Activated T-helper 2 cell treated with anti-CD3 and anti-CD28 coated beads, Interferon-gamma antibody, Interleukin-2, Interleukin-4, amounts not matched to agents 10 μg/mL and 5 μg/mL and 100 μg/mL, durations not matched to agents 14 hours and 24 hours and 36 hours (primary cell): ENCODE data around the gene TOMM20L. TPM values are rescaled to one million over a fixed set of nuclear protein-coding genes. Genes with fewer than 3 reads are reported as not detected.
"Not testable (repeated sequence)": the region's sequence is repeated elsewhere in the genome, so short reads cannot be mapped to it uniquely, and the experiment has no call there.

Experiments
- DNase-seq: peaks from one replicate; pipeline ENCODE4 v3.0.0; 2021; ENCODE audit warnings: low spot score
- H3K27ac Mint-ChIP-seq: one replicate; pipeline ENCODE4 v1.8.0; 2021; ENCODE audit warnings: mixed read lengths
- H3K27me3 Mint-ChIP-seq: one replicate; pipeline ENCODE4 v1.8.0; 2021; ENCODE audit warnings: low read depth, mixed read lengths
- H3K36me3 Mint-ChIP-seq: one replicate; pipeline ENCODE4 v1.8.0; 2021; ENCODE audit warnings: low read depth, mixed read lengths
- H3K4me1 Mint-ChIP-seq: one replicate; pipeline ENCODE4 v1.8.0; 2021; ENCODE audit warnings: low read depth, mixed read lengths
- H3K4me3 Mint-ChIP-seq: one replicate; pipeline ENCODE4 v1.8.0; 2021; ENCODE audit warnings: low read depth, mild to moderate bottlenecking, moderate library complexity, mixed read lengths
- H3K9me3 Mint-ChIP-seq: one replicate; pipeline ENCODE4 v1.8.0; 2021; ENCODE audit warnings: mixed read lengths
- intact Hi-C: fragments of 100-400 bp; cut with micrococcal nuclease; formaldehyde crosslinking; loops from one replicate; pipeline ENCODE4 v1.15.1; 2023
- total RNA-seq: library from RNA; stranded (reverse); gene quantifications from 2 replicates; pipeline ENCODE4 v1.2.3, GENCODE V29; 2022

TOMM20L gene
- total RNA-seq, 1 donor from 2014 or later = not detected

- intact Hi-C loops = no loop called here
- H3K4me3 Mint-ChIP-seq = no peak overlapping the region
Measured at GRCh38 chr14:58397156-58397555, 1.4 kb downstream of the TOMM20L start.

GRCh38 chr14:58398495-58398894, 2.8 kb downstream of the TOMM20L start:
- H3K27me3 Mint-ChIP-seq = no peaks in the 10 kb centered on the region
- H3K4me1 Mint-ChIP-seq = peaks cover 7% of the 10 kb centered on the region
- intact Hi-C loops = no loop called here
- H3K9me3 Mint-ChIP-seq = no peaks in the 10 kb centered on the region
- peaks cover 7% of the 10 kb centered on the region for H3K36me3 Mint-ChIP-seq
- no peak overlapping the region for H3K4me3 Mint-ChIP-seq
- no peak overlapping the region for H3K27ac Mint-ChIP-seq
- DNase-seq = no peak

More at GRCh38 chr14:58397156-58397555, 1.4 kb downstream of the TOMM20L start:
- Mint-ChIP-seq H3K4me1 (peaks cover 7% of the 10 kb centered on the region), H3K9me3 (no peaks in the 10 kb centered on the region), H3K27me3 (no peaks in the 10 kb centered on the region), H3K36me3 (peaks cover 7% of the 10 kb centered on the region), H3K27ac (no peak overlapping the region)
- DNase-seq = no peak

GRCh38 chr14:58398895-58399294, 3.2 kb downstream of the TOMM20L start:
- Mint-ChIP-seq H3K27ac (no peak overlapping the region), H3K4me1 (peaks cover 7% of the 10 kb centered on the region), H3K4me3 (no peak overlapping the region), H3K9me3 (no peaks in the 10 kb centered on the region), H3K27me3 (no peaks in the 10 kb centered on the region), H3K36me3 (peaks cover 7% of the 10 kb centered on the region)
- intact Hi-C loops = no loop called here
- DNase-seq = no peak

- intact Hi-C loops = no loop called here
- Mint-ChIP-seq H3K36me3 (peaks cover 16% of the 10 kb centered on the region), H3K4me3 (no peak overlapping the region), H3K4me1 (no peaks in the 10 kb centered on the region), H3K27ac (no peak overlapping the region), H3K9me3 (no peaks in the 10 kb centered on the region), H3K27me3 (no peaks in the 10 kb centered on the region)
- no peak for DNase-seq
Measured at GRCh38 chr14:58401587-58401986, 5.9 kb downstream of the TOMM20L start.

- Mint-ChIP-seq H3K4me1 (peaks cover 2% of the 10 kb centered on the region), H3K27me3 (no peaks in the 10 kb centered on the region), H3K4me3 (no peak overlapping the region), H3K27ac (no peak overlapping the region), H3K36me3 (peaks cover 48% of the 10 kb centered on the region), H3K9me3 (no peaks in the 10 kb centered on the region)
- no peak for DNase-seq
- intact Hi-C loops = no loop called here
Measured at GRCh38 chr14:58408681-58409215, 13.0 kb downstream of the TOMM20L start.

- no peak for DNase-seq
- no peaks in the 10 kb centered on the region for H3K27me3 Mint-ChIP-seq
- H3K4me1 Mint-ChIP-seq = peaks cover 13% of the 10 kb centered on the region
- no peak overlapping the region for H3K4me3 Mint-ChIP-seq
- peaks cover 4% of the 10 kb centered on the region for H3K9me3 Mint-ChIP-seq
- intact Hi-C loops = no loop called here
- H3K27ac Mint-ChIP-seq = no peak overlapping the region
- H3K36me3 Mint-ChIP-seq = peaks cover 68% of the 10 kb centered on the region
Measured at GRCh38 chr14:58414845-58415244, 19.1 kb downstream of the TOMM20L start.

GRCh38 chr14:58415636-58416547, 20.2 kb downstream of the TOMM20L start:
- Mint-ChIP-seq H3K27ac (no peak overlapping the region), H3K9me3 (peaks cover 4% of the 10 kb centered on the region), H3K4me3 (no peak overlapping the region), H3K27me3 (no peaks in the 10 kb centered on the region), H3K36me3 (peaks cover 72% of the 10 kb centered on the region), H3K4me1 (peaks cover 18% of the 10 kb centered on the region)
- no peak for DNase-seq
- intact Hi-C loops = no loop called here

- not testable (repeated sequence) for H3K27me3 Mint-ChIP-seq, H3K9me3 Mint-ChIP-seq
- peaks cover 71% of the 10 kb centered on the region for H3K36me3 Mint-ChIP-seq
Measured at GRCh38 chr14:58416934-58417333, 21.2 kb downstream of the TOMM20L start.

GRCh38 chr14:58426670-58427280, 31.0 kb downstream of the TOMM20L start:
- peak overlapping the region; percentile 99 for H3K27ac Mint-ChIP-seq
- DNase-seq = peak; percentile 40
- H3K36me3 Mint-ChIP-seq = peaks cover 27% of the 10 kb centered on the region
- no peaks in the 10 kb centered on the region for H3K9me3 Mint-ChIP-seq
- H3K27me3 Mint-ChIP-seq = no peaks in the 10 kb centered on the region
- intact Hi-C loops = loop anchor here (1.0 to 10.0 kb wide), 7 partner anchors 72 to 1852 kb away; partner anchors contain the start of genes ARID4A, DACT1, JKAMP and L3HYPDH
- peak overlapping the region; percentile 94 for H3K4me3 Mint-ChIP-seq
- peaks cover 35% of the 10 kb centered on the region for H3K4me1 Mint-ChIP-seq

More at GRCh38 chr14:58416934-58417333, 21.2 kb downstream of the TOMM20L start:
- H3K4me3 Mint-ChIP-seq, DNase-seq, H3K27ac Mint-ChIP-seq, intact Hi-C loops: not testable (repeated sequence)
- H3K4me1 Mint-ChIP-seq = peaks cover 20% of the 10 kb centered on the region

- Mint-ChIP-seq H3K27me3 (no peaks in the 10 kb centered on the region), H3K36me3 (peaks cover 29% of the 10 kb centered on the region), H3K4me3 (peak within 1 kb of the TSS; percentile 94), H3K9me3 (no peaks in the 10 kb centered on the region), H3K4me1 (peaks cover 37% of the 10 kb centered on the region), H3K27ac (peak within 1 kb of the TSS; percentile 99)
- intact Hi-C loops = loop anchor here (1.0 to 10.0 kb wide), 7 partner anchors 73 to 1853 kb away; partner anchors contain the start of genes ARID4A, DACT1, JKAMP and L3HYPDH
- peak; percentile 97 for DNase-seq
Measured at GRCh38 chr14:58427281-58428117, 31.8 kb downstream of the TOMM20L start, which contains the start of the genes KIAA0586 and TIMM9. KIAA0586 (plus strand) TSS chr14:58427719; CDS start chr14:58428265, 546 bp downstream. TIMM9 (minus strand) TSS chr14:58427531; CDS start chr14:58411945, 15,586 bp downstream.

- no peaks in the 10 kb centered on the region for H3K9me3 Mint-ChIP-seq
- H3K27ac Mint-ChIP-seq = peak overlapping the region; percentile 99
- H3K4me3 Mint-ChIP-seq = peak overlapping the region; percentile 94
- DNase-seq = no peak
- intact Hi-C loops = loop anchor here (5.0 to 10.0 kb wide), 4 partner anchors 144 to 1853 kb away; partner anchors contain the start of genes DACT1, JKAMP, L3HYPDH and TMEM260
- no peaks in the 10 kb centered on the region for H3K27me3 Mint-ChIP-seq
- peaks cover 30% of the 10 kb centered on the region for H3K36me3 Mint-ChIP-seq
- H3K4me1 Mint-ChIP-seq = peaks cover 37% of the 10 kb centered on the region
Measured at GRCh38 chr14:58428118-58428683, 32.5 kb downstream of the TOMM20L start.
